IMR-90 (cell line): Measurements from ENCODE around the gene OR2K2. TPM values are rescaled to one million over a fixed set of nuclear protein-coding genes. Genes with fewer than 3 reads are reported as not detected.

Source experiments
- ATAC-seq: fragments of 200-7000 bp; cut with Tn5 transposase; 2 replicates; pipeline ENCODE4 v1.9.1; 2020; ENCODE audit warnings: low read depth, mild to moderate bottlenecking, moderate library complexity
- BruUV-seq: library from RNA; stranded (reverse); fragments of 400-500 nt; replicated peaks from 2 replicates; lab custom pipeline; 2021; lab: Mats Ljungman, UMichigan
- CTCF ChIA-PET: fragments of 300-600 bp; formaldehyde crosslinking; extraction: SDS; loops from one replicate; lab custom pipeline; 2021; ENCODE audit warnings: antibody characterized with exemption; lab: Yijun Ruan, JAX
- POLR2A ChIA-PET: fragments of 300-600 bp; sonication (Branson Sonifier 250); formaldehyde crosslinking; loops from one replicate; lab custom pipeline; 2022; ENCODE audit warnings: antibody characterized with exemption; ENCODE audit not compliant: unreplicated experiment; lab: Charles Lee
- DNase-seq: peaks from one replicate; pipeline ENCODE4 v3.0.0; 2013
- H2AFZ ChIP-seq: replicated peaks from 2 replicates; pipeline ENCODE3; 2013; ENCODE audit warnings: low read length, mild to moderate bottlenecking; ENCODE audit not compliant: poor library complexity
- H2AK5ac ChIP-seq: 2 replicates; pipeline ENCODE4 v1.6.1; 2013; ENCODE audit warnings: low read depth, low read length, inconsistent platforms
- H2AK9ac ChIP-seq: replicated peaks from 2 replicates; pipeline ENCODE3; 2013; ENCODE audit warnings: mild to moderate bottlenecking, low read depth, low read length, moderate library complexity; ENCODE audit not compliant: poor library complexity
- H2BK120ac ChIP-seq: 2 replicates; pipeline ENCODE4 v1.6.1; 2013; ENCODE audit warnings: low read depth, low read length, inconsistent platforms
- H2BK15ac ChIP-seq: 3 replicates; pipeline ENCODE4 v1.6.1; 2013; ENCODE audit warnings: low read depth, low read length, inconsistent platforms
- H2BK20ac ChIP-seq: 2 replicates; pipeline ENCODE4 v1.6.1; 2013; ENCODE audit warnings: low read depth, mild to moderate bottlenecking, inconsistent platforms, low read length, moderate library complexity
- H2BK5ac ChIP-seq: 2 replicates; pipeline ENCODE4 v1.6.1; 2013; ENCODE audit warnings: mild to moderate bottlenecking, low read depth, low read length, inconsistent platforms; ENCODE audit not compliant: poor library complexity, severe bottlenecking
- H3K14ac ChIP-seq: replicated peaks from 2 replicates; pipeline ENCODE4 v1.6.1; 2013; ENCODE audit warnings: low read depth, low read length, inconsistent platforms
- H3K18ac ChIP-seq: 2 replicates; pipeline ENCODE4 v1.6.1; 2013; ENCODE audit warnings: low read depth, low read length, control low read depth
- H3K23ac ChIP-seq: 2 replicates; pipeline ENCODE4 v1.6.1; 2013; ENCODE audit warnings: low read depth, low read length, inconsistent platforms
- H3K27ac ChIP-seq: 2 replicates; pipeline ENCODE4 v1.5.1; 2013; ENCODE audit warnings: mild to moderate bottlenecking, control low read depth, low read length; ENCODE audit not compliant: insufficient read depth
- H3K27me3 ChIP-seq: 2 replicates; pipeline ENCODE4 v1.6.1; 2013; ENCODE audit warnings: low read length; ENCODE audit not compliant: control insufficient read depth, insufficient read depth
- H3K36me3 ChIP-seq: 2 replicates; pipeline ENCODE4 v1.6.1; 2013; ENCODE audit warnings: low read length, mixed read lengths; ENCODE audit not compliant: control insufficient read depth, insufficient read depth
- H3K4ac ChIP-seq: 2 replicates; pipeline ENCODE4 v1.6.1; 2013; ENCODE audit warnings: low read depth, low read length, inconsistent platforms
- H3K4me1 ChIP-seq: 2 replicates; pipeline ENCODE4 v1.6.1; 2013; ENCODE audit warnings: low read length, mixed read lengths; ENCODE audit not compliant: control insufficient read depth, insufficient read depth
- H3K4me2 ChIP-seq: 2 replicates; pipeline ENCODE4 v1.6.1; 2013; ENCODE audit warnings: low read depth, mild to moderate bottlenecking, control low read depth, low read length, moderate library complexity
- H3K4me3 ChIP-seq: 2 replicates; pipeline ENCODE4 v1.5.1; 2013; ENCODE audit warnings: low read depth, mild to moderate bottlenecking, control low read depth, low read length, moderate library complexity; ENCODE audit not compliant: insufficient read depth
- H3K56ac ChIP-seq: 2 replicates; pipeline ENCODE4 v1.6.1; 2013; ENCODE audit warnings: low read length, inconsistent platforms; ENCODE audit not compliant: insufficient read depth; ENCODE audit errors: extremely low read depth
- H3K79me1 ChIP-seq, 2 experiments: 2 replicates each; pipeline ENCODE4 v1.6.1; 2013; ENCODE audit warnings: low read length in 2 of 2, inconsistent platforms in 1 of 2, low read depth in 1 of 2
- H3K9ac ChIP-seq: 2 replicates; pipeline ENCODE4 v1.6.1; 2013; ENCODE audit warnings: low read depth, low read length, control low read depth
- H3K9me1 ChIP-seq: 2 replicates; pipeline ENCODE4 v1.6.1; 2013; ENCODE audit warnings: low read length, inconsistent platforms; ENCODE audit not compliant: insufficient read depth
- H3K9me3 ChIP-seq: 2 replicates; pipeline ENCODE4 v1.6.1; 2013; ENCODE audit warnings: low read length; ENCODE audit not compliant: control insufficient read depth, insufficient read depth
- H4K20me1 ChIP-seq: 2 replicates; pipeline ENCODE4 v1.6.1; 2013; ENCODE audit warnings: low read length, inconsistent platforms; ENCODE audit not compliant: insufficient read depth
- H4K5ac ChIP-seq: 2 replicates; pipeline ENCODE4 v1.6.1; 2013; ENCODE audit warnings: mild to moderate bottlenecking, low read depth, low read length, control low read depth
- H4K8ac ChIP-seq, 2 experiments: 2 replicates each; pipeline ENCODE4 v1.6.1; 2013; ENCODE audit warnings: low read depth in 2 of 2, low read length in 2 of 2, control low read depth in 1 of 2, inconsistent platforms in 1 of 2
- H4K91ac ChIP-seq: 2 replicates; pipeline ENCODE4 v1.6.1; 2013; ENCODE audit warnings: low read depth, low read length, inconsistent platforms; ENCODE audit not compliant: insufficient read depth
- BHLHE40 ChIP-seq: fragments of 150-350 bp; IDR thresholded peaks from 2 replicates; pipeline ENCODE4 v1.6.1; 2016; ENCODE audit warnings: mild to moderate bottlenecking, low read depth, low read length
- CEBPB ChIP-seq: IDR thresholded peaks from 2 replicates; pipeline ENCODE4 v1.6.1; 2012; ENCODE audit warnings: low read depth, low read length, improper control_type of control experiment
- CHD1 ChIP-seq: IDR thresholded peaks from 2 replicates; pipeline ENCODE4 v1.6.1; 2012; ENCODE audit warnings: low read depth, low read length, improper control_type of control experiment
- MAFK ChIP-seq: IDR thresholded peaks from 2 replicates; pipeline ENCODE4 v1.6.1; 2012; ENCODE audit warnings: low read depth, low read length, improper control_type of control experiment
- MAZ ChIP-seq: IDR thresholded peaks from 2 replicates; pipeline ENCODE4 v1.6.1; 2012; ENCODE audit warnings: low read depth, mild to moderate bottlenecking, low read length, improper control_type of control experiment, moderate library complexity, borderline replicate concordance
- MXI1 ChIP-seq: IDR thresholded peaks from 2 replicates; pipeline ENCODE4 v1.6.1; 2012; ENCODE audit warnings: low read depth, mild to moderate bottlenecking, low read length, moderate library complexity, borderline replicate concordance
- NFE2L2 ChIP-seq: fragments of 150-350 bp; IDR thresholded peaks from 2 replicates; pipeline ENCODE4 v1.6.1; 2016; ENCODE audit warnings: low read depth, mild to moderate bottlenecking, low read length
- POLR2A ChIP-seq: IDR thresholded peaks from 2 replicates; pipeline ENCODE4 v1.6.1; 2012; ENCODE audit warnings: mild to moderate bottlenecking, low read depth, low read length
- RAD21 ChIP-seq: IDR thresholded peaks from 2 replicates; pipeline ENCODE4 v1.6.1; 2012; ENCODE audit warnings: low read length, improper control_type of control experiment
- RCOR1 ChIP-seq: IDR thresholded peaks from 2 replicates; pipeline ENCODE4 v1.6.1; 2012; ENCODE audit warnings: mild to moderate bottlenecking, low read length, improper control_type of control experiment; ENCODE audit not compliant: insufficient replicate concordance
- RFX5 ChIP-seq: IDR thresholded peaks from 2 replicates; pipeline ENCODE4 v1.8.0; 2012; ENCODE audit warnings: low read depth, mild to moderate bottlenecking, low read length, moderate library complexity
- SMC3 ChIP-seq: fragments of 150-350 bp; IDR thresholded peaks from 2 replicates; pipeline ENCODE4 v1.6.1; 2016; ENCODE audit warnings: low read depth, mild to moderate bottlenecking, antibody characterized with exemption, low read length, moderate library complexity
- WGBS, 2 experiments: methylation state at CpG; one replicate each; pipeline versions ENCODE4 v1.1.5 to v1.1.7; 2013; ENCODE audit warnings: missing lambda C conversion rate in 2 of 2; ENCODE audit not compliant: insufficient read length in 1 of 2; ENCODE audit errors: extremely low coverage in 2 of 2; 5-methylcytosine and 5-hydroxymethylcytosine counted together
- dilution Hi-C: fragments of 300-500 bp; cut with HindIII; formaldehyde crosslinking; loops from one replicate; pipeline ENCODE4 v1.14.3; 2018; ENCODE audit warnings: low sequenced_read_pairs; ENCODE audit not compliant: unreplicated experiment
- in situ Hi-C: fragments of 300-500 bp; cut with MboI; formaldehyde crosslinking; loops from 3 replicates; pipeline ENCODE4 v1.14.3; 2019; ENCODE audit warnings: low sequenced_read_pairs, inconsistent platforms, mixed read lengths
- intact Hi-C: fragments of 100-400 bp; cut with micrococcal nuclease; formaldehyde crosslinking; loops from 2 replicates; pipeline ENCODE4 v1.10.0; 2022
- polyA plus RNA-seq, 3 experiments: library from polyadenylated mRNA; depleted of rRNA; stranded (reverse); fragments of >200 nt; gene quantifications; 2 replicates each; pipeline ENCODE4 v1.2.3, GENCODE V29; 2012; ENCODE audit warnings: low replicate concordance in 1 of 3
- total RNA-seq: library from RNA; depleted of rRNA; stranded (reverse); fragments of >200 nt; gene quantifications from 2 replicates; pipeline ENCODE4 v1.2.3, GENCODE V29; 2012
- TF ChIP-seq, protein P1 (sequence below): fragments of 150-350 bp; IDR thresholded peaks from 2 replicates; pipeline ENCODE4 v1.6.1; 2016; ENCODE audit warnings: low read depth, mild to moderate bottlenecking, low read length, moderate library complexity, borderline replicate concordance
- TF ChIP-seq, protein P2 (sequence below): fragments of 150-350 bp; IDR thresholded peaks from 2 replicates; pipeline ENCODE4 v1.6.1; 2017; ENCODE audit warnings: mild to moderate bottlenecking, antibody characterized with exemption, low read length, low read depth
- TF ChIP-seq, protein P3 (sequence below): conservative IDR thresholded peaks from 2 replicates; pipeline ENCODE4 v1.5.1; 2012; ENCODE audit warnings: mild to moderate bottlenecking, low read depth, low read length, improper control_type of control experiment

The OR2K2 gene
- total and polyA plus RNA-seq, 2 of the 4 experiments (the other 2 are of a cell fraction), result not detected

DNA sequence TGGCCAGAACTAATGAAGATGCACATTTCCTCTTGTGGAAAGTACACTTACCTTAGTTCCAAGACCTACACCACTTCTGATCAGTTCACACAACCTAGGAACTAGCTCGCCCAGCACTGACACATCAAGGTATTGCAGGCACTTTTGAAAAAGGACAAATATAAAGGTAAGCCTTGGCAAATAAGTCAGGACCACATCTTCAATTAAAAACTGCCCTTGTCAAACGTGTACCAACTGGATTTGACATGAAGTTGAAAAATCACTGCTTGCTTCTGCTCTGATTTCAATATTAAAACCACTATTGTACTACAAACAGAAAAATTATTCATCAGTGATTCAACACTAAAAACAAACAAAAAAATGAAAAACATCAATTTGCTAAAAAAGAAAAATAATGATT lies 45.0 kb upstream of the OR2K2 start:
- H3K4ac ChIP-seq, result no peak overlapping the region
- no peak overlapping the region for H2AK9ac ChIP-seq
- no peak overlapping the region for H2BK5ac ChIP-seq
- intact Hi-C loops, result no loop called here
- H3K4me2 ChIP-seq, result no peak overlapping the region
- no peak overlapping the region for H3K23ac ChIP-seq
- H3K9me3 ChIP-seq, result no peaks in the 10 kb centered on the region
- dilution Hi-C loops, result no loop called here
- H2BK20ac ChIP-seq, result no peak overlapping the region
- no peak overlapping the region for H4K91ac ChIP-seq
- H3K27me3 ChIP-seq, result no peaks in the 10 kb centered on the region
- no peak overlapping the region for H2BK15ac ChIP-seq
- H3K18ac ChIP-seq, result no peak overlapping the region
- H2AFZ ChIP-seq, result no peak overlapping the region
- peak overlapping the region; percentile 73; the same call in 1 of the 2 replicates for H3K14ac ChIP-seq
- no peak overlapping the region for H2AK5ac ChIP-seq
- no peak overlapping the region for H4K8ac ChIP-seq
- in situ Hi-C loops, result no loop called here
- no peaks in the 10 kb centered on the region for H3K9me1 ChIP-seq
- no peaks in the 10 kb centered on the region for H3K4me1 ChIP-seq
- ChIA-PET CTCF (no interaction called here), POLR2A (no interaction called here)
- H3K79me1 ChIP-seq, result peaks cover 5 to 7% of the 10 kb centered on the region in 2 experiments; a peak in 3 of 4 replicates
- no peak overlapping the region for H3K9ac ChIP-seq
- 100% methylated on average over 1 of the region's 2 CpGs; no CpG with 5 or more reads in 1 of the 2 experiments for WGBS, 2 experiments
- no peak for DNase-seq
- H4K20me1 ChIP-seq, result no peaks in the 10 kb centered on the region
- TF ChIP-seq RCOR1 (no peak), RAD21 (no peak), BHLHE40 (no peak), POLR2A (no peak), MAFK (no peak), CHD1 (no peak), MAZ (no peak), MXI1 (no peak), CEBPB (no peak), NFE2L2 (no peak), SMC3 (no peak), RFX5 (no peak)
- TF ChIP-seq, protein P1, sequence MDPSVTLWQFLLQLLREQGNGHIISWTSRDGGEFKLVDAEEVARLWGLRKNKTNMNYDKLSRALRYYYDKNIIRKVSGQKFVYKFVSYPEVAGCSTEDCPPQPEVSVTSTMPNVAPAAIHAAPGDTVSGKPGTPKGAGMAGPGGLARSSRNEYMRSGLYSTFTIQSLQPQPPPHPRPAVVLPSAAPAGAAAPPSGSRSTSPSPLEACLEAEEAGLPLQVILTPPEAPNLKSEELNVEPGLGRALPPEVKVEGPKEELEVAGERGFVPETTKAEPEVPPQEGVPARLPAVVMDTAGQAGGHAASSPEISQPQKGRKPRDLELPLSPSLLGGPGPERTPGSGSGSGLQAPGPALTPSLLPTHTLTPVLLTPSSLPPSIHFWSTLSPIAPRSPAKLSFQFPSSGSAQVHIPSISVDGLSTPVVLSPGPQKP, result no peak
- TF ChIP-seq, protein P2, sequence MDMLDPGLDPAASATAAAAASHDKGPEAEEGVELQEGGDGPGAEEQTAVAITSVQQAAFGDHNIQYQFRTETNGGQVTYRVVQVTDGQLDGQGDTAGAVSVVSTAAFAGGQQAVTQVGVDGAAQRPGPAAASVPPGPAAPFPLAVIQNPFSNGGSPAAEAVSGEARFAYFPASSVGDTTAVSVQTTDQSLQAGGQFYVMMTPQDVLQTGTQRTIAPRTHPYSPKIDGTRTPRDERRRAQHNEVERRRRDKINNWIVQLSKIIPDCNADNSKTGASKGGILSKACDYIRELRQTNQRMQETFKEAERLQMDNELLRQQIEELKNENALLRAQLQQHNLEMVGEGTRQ, result no peak
- TF ChIP-seq, protein P3, sequence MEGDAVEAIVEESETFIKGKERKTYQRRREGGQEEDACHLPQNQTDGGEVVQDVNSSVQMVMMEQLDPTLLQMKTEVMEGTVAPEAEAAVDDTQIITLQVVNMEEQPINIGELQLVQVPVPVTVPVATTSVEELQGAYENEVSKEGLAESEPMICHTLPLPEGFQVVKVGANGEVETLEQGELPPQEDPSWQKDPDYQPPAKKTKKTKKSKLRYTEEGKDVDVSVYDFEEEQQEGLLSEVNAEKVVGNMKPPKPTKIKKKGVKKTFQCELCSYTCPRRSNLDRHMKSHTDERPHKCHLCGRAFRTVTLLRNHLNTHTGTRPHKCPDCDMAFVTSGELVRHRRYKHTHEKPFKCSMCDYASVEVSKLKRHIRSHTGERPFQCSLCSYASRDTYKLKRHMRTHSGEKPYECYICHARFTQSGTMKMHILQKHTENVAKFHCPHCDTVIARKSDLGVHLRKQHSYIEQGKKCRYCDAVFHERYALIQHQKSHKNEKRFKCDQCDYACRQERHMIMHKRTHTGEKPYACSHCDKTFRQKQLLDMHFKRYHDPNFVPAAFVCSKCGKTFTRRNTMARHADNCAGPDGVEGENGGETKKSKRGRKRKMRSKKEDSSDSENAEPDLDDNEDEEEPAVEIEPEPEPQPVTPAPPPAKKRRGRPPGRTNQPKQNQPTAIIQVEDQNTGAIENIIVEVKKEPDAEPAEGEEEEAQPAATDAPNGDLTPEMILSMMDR, result no peak
- BruUV-seq, result no TSS peak
- H4K5ac ChIP-seq, result no peak overlapping the region
- no peak overlapping the region for H3K56ac ChIP-seq
- ATAC-seq, result no peak
- peaks cover 21% of the 10 kb centered on the region for H3K36me3 ChIP-seq
- no peak overlapping the region for H3K4me3 ChIP-seq
- H3K27ac ChIP-seq, result no peak overlapping the region
- H2BK120ac ChIP-seq, result no peak overlapping the region
